ENCODE measurements around the gene GLS.

GRCh38 chr2:190882856-190883582 is 2.4 kb downstream of the GLS start:
- TF ChIP-seq POLR2A (IDR thresholded peaks at IDR 0.05; ENCODE audit: low read depth, low read length) (no peak), TAF1 (IDR thresholded peaks at IDR 0.05; ENCODE audit: borderline replicate concordance, low read depth, low read length) (no peak), POLR2AphosphoS5 (IDR thresholded peaks at IDR 0.05; ENCODE audit: low read depth, low read length) (no peak)
